GM10266 (cell line): ENCODE results near the gene FIGN.

ENCODE experiments used
- DNase-seq: peaks from one replicate; pipeline ENCODE4 v3.0.0; 2012; ENCODE audit errors: extremely low spot score
- CTCF ChIP-seq: IDR thresholded peaks from 2 replicates; pipeline ENCODE4 v1.5.1; 2012; ENCODE audit warnings: mild to moderate bottlenecking, low read depth; ENCODE audit not compliant: control insufficient read depth, insufficient read depth; ENCODE audit errors: missing control alignments

The FIGN gene

DNA sequence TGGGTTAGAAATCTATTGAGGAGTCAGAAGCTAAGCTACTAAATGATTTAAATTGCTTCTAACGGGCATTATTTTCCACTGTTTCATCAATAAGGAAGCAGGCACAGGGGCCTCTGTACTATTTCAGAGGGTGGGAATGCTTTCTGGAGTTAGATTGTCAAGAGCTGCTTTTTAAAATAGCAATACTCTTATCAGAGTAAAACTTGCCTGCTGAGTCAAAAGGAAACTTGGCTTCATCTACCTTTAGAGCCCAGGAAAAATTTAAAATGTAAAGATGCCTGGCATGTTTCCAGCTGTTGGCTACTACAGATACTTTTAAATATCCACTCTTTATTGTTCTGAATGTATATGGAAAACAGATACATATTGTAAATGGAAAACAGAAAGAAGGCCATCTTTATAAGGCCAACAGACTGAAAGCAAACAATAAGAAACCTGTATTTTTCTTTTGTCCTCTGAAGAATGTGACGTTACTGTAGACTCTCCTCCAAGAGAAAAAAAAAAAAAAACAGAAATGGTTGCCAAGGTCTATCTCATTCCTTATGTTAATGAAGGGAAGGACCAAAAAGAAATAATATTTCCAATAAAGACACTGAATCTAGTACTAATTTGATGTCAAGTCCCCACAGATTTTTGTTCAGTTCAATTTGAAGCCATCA lies 79.1 kb downstream of the FIGN start:
- TF ChIP-seq CTCF, result no peak

GRCh38 chr2:163655667-163656066 lies 80.1 kb downstream of the FIGN start:
- DNase-seq, result no peak
- TF ChIP-seq CTCF, result no peak

More for the DNA sequence above, 79.1 kb downstream of the FIGN start:
- DNase-seq, result no peak

DNA sequence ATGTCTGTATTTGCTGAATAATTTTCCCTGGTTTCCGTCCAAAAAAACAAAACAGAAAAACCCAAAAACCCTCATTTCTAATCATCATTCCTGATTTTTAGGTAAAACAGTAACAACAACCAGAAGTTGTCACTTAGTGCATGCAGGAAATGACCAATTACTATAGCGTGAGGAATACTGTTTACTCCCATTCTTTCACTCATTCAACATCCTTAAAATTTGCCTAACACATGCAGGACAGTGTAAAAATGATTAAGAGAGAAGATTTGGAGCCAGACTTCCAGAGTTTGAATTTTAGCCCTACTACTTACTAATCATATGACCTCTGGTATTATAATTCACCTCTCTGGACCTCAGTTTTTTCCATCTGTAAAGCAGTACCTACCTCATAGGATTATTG lies 83.1 kb downstream of the FIGN start:
- no peak for DNase-seq

GRCh38 chr2:163649080-163649479 lies 86.7 kb downstream of the FIGN start:
- no peak for TF ChIP-seq CTCF
- DNase-seq, result no peak

More for the DNA sequence above, 83.1 kb downstream of the FIGN start:
- TF ChIP-seq CTCF, result no peak

- TF ChIP-seq CTCF, result no peak
Measured at GRCh38 chr2:163647300-163647699, 88.5 kb downstream of the FIGN start.

DNA sequence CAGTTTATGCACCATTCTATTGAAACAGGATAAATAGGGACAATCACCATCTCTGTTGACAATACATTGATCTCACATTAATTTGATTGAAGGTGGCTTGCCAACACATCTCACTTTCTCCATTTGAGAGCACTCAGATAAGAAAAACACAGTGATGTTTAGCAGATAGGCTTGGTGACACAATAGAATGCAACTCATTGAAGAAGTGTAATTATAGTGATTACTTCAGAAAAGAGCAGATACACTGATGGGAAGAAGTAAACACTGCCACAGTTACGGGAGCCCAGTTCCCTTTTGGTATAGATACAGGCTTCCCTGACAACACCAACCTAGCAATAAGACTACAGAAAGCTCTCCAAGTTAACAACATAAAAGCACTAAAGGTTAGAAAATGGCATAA lies 89.1 kb downstream of the FIGN start:
- TF ChIP-seq CTCF, result no peak
- no peak for DNase-seq

More at GRCh38 chr2:163647300-163647699, 88.5 kb downstream of the FIGN start:
- no peak for DNase-seq

DNA sequence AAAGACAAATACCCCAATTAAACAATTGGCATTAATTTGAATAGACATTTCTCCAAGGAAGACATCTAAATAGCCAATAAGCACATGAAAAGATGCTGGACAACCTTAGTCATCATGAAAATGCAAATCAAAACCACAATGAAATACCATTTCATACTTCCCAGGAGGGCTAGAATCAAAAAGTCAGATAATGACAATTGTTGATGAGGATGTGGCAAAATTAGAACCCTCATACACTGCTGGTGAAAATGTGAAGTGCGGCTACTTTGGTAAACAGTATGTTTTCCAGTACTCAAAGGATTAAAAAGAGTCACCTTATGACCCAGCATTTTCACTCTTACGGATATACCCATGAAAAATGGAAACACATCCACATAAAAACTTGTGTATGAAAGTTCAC lies 91.6 kb downstream of the FIGN start:
- DNase-seq, result no peak
- no peak for TF ChIP-seq CTCF
